ENCODE results near the gene RTP4.
"Not testable (repeated sequence)": the region's sequence is repeated elsewhere in the genome, so short reads cannot be mapped to it uniquely, and the experiment has no call there.

Gene RTP4

GRCh38 chr3:187370051-187370450 is 1.9 kb downstream of the RTP4 start:
- DNase-seq (ENCODE audit: low spot score), result no peak

- no peak for DNase-seq (ENCODE audit: low spot score)
Observed at GRCh38 chr3:187375581-187375980, 7.4 kb downstream of the RTP4 start.

- DNase-seq (ENCODE audit: low spot score), result no peak
Observed at GRCh38 chr3:187377842-187378241, 9.7 kb downstream of the RTP4 start.

- DNase-seq (ENCODE audit: low spot score), result no peak
Observed at GRCh38 chr3:187382609-187383151, 14.5 kb downstream of the RTP4 start.

- no peak for DNase-seq (ENCODE audit: low spot score)
Observed at GRCh38 chr3:187383246-187383645, 15.1 kb downstream of the RTP4 start.

GRCh38 chr3:187385296-187385695 is 17.1 kb downstream of the RTP4 start:
- no peak for DNase-seq (ENCODE audit: low spot score)

- DNase-seq (ENCODE audit: low spot score), result no peak
Observed at GRCh38 chr3:187396661-187397060, 28.5 kb downstream of the RTP4 start.

GRCh38 chr3:187398955-187399354 is 30.8 kb downstream of the RTP4 start:
- no peak for DNase-seq (ENCODE audit: low spot score)

GRCh38 chr3:187400756-187401155 is 32.6 kb downstream of the RTP4 start:
- DNase-seq (ENCODE audit: low spot score), result no peak

- no peak for DNase-seq (ENCODE audit: low spot score)
Observed at GRCh38 chr3:187401856-187402255, 33.7 kb downstream of the RTP4 start.

- no peak for DNase-seq (ENCODE audit: low spot score)
Observed at GRCh38 chr3:187403768-187404288, 35.6 kb downstream of the RTP4 start.

GRCh38 chr3:187406927-187407326 is 38.7 kb downstream of the RTP4 start:
- no peak for DNase-seq (ENCODE audit: low spot score)

GRCh38 chr3:187411991-187412781 is 44.0 kb downstream of the RTP4 start:
- DNase-seq (ENCODE audit: low spot score), result not testable (repeated sequence)

Data from hematopoietic multipotent progenitor cell treated with erythropoietin and hydrocortisone succinate and interleukin-3 and kit ligand, for 17 days (in vitro differentiated cells).